Activated CD4-positive, alpha-beta T cell treated with anti-CD3 and anti-CD28 coated beads for 36 hours (primary cell): ENCODE data around the gene ZBTB24. TPM values are rescaled to one million over a fixed set of nuclear protein-coding genes. Genes with fewer than 3 reads are reported as not detected.

Source experiments
- ATAC-seq: fragments of 200-7000 bp; cut with Tn5 transposase; one replicate; pipeline ENCODE4 v1.10.0; 2021; ENCODE audit warnings: mild to moderate bottlenecking, moderate library complexity
- CTCF ChIA-PET: fragments of 350-600 bp; sonication (Branson Sonifier 250); formaldehyde crosslinking; loops from one replicate; lab custom pipeline; 2021; ENCODE audit warnings: antibody characterized with exemption; lab: Charles Lee
- POLR2A ChIA-PET: fragments of 350-600 bp; sonication (Branson Sonifier 250); formaldehyde crosslinking; loops from one replicate; lab custom pipeline; 2021; ENCODE audit warnings: antibody characterized with exemption, inconsistent platforms; lab: Charles Lee
- DNase-seq: peaks from one replicate; pipeline ENCODE4 v3.0.0-alpha.2; 2020
- H3K27ac Mint-ChIP-seq: one replicate; pipeline ENCODE4 v1.8.0; 2021; ENCODE audit warnings: mixed read lengths
- H3K27me3 Mint-ChIP-seq: one replicate; pipeline ENCODE4 v1.8.0; 2021; ENCODE audit warnings: mixed read lengths
- H3K36me3 Mint-ChIP-seq: one replicate; pipeline ENCODE4 v1.8.0; 2021; ENCODE audit warnings: low read depth, mixed read lengths
- H3K4me1 Mint-ChIP-seq: one replicate; pipeline ENCODE4 v1.8.0; 2021; ENCODE audit warnings: mixed read lengths
- H3K4me3 Mint-ChIP-seq: one replicate; pipeline ENCODE4 v1.8.0; 2021; ENCODE audit warnings: mild to moderate bottlenecking, moderate library complexity, mixed read lengths
- H3K9me3 Mint-ChIP-seq: one replicate; pipeline ENCODE4 v1.8.0; 2021; ENCODE audit warnings: low read depth, mixed read lengths
- intact Hi-C, 2 experiments: fragments of 100-400 bp; cut with DNase I in 1 of 2; cut with micrococcal nuclease in 1 of 2; formaldehyde crosslinking; loops; one replicate each; pipeline versions ENCODE4 v1.14.2 to v1.15.1; 2022 to 2024; cut with DNase I, micrococcal nuclease
- total RNA-seq, 2 experiments: library from RNA; stranded (reverse); gene quantifications; one replicate each; pipeline ENCODE4 v1.2.3, GENCODE V29; 2021

The ZBTB24 gene
- total RNA-seq, 2 experiments from 2014 or later: 12.0 to 14.7 TPM

GRCh38 chr6:109442393-109442924 is 40.6 kb downstream of the ZBTB24 start:
- Mint-ChIP-seq H3K27ac (no peak overlapping the region), H3K9me3 (no peaks in the 10 kb centered on the region), H3K4me3 (peak overlapping the region; percentile 89), H3K4me1 (peaks cover 18% of the 10 kb centered on the region), H3K27me3 (no peaks in the 10 kb centered on the region), H3K36me3 (peaks cover 20% of the 10 kb centered on the region)
- DNase-seq (no peak), ATAC-seq (no peak)
- ChIA-PET CTCF (interaction anchor here (0.7 to 3.2 kb wide), 7 partner anchors 8 to 165 kb away, joined by 3 to 25 read pairs (median 3); partner anchors contain the start of genes CD164 and MICAL1), POLR2A (interaction anchor here (1.2 kb wide), 1 partner anchor 15 kb away, joined by 4 read pairs; no protein-coding TSS in a partner anchor)
- intact Hi-C loops: loop anchor here (5.0 kb wide), 2 partner anchors 250 to 255 kb away; partner anchors contain the start of genes AK9 (in 2 of the 2) and FIG4 (in 2 of the 2)

GRCh38 chr6:109441069-109441816 is 41.8 kb downstream of the ZBTB24 start:
- peak; percentile 66 for DNase-seq

GRCh38 chr6:109440331-109441068 is 42.5 kb downstream of the ZBTB24 start, which contains the start of the genes PPIL6 and SMPD2:
Gene PPIL6, minus strand, starts transcription at chr6:109440628. Its CDS starts 38 bp downstream, at chr6:109440590.
Gene SMPD2, plus strand, starts transcription at chr6:109440724. Its CDS starts 398 bp downstream, at chr6:109441122.
- DNase-seq (peak; percentile 86), ATAC-seq (peak; percentile 85)
- H3K36me3 Mint-ChIP-seq: peaks cover 17% of the 10 kb centered on the region
- ChIA-PET CTCF (interaction anchor here (0.6 to 3.2 kb wide), 11 partner anchors 10 to 253 kb away, joined by 3 to 25 read pairs (median 3); partner anchors contain the start of genes CD164 and MICAL1), POLR2A (interaction anchor here (1.3 to 1.6 kb wide), 5 partner anchors 19 to 346 kb away, joined by 3 to 7 read pairs (median 5); partner anchors contain the start of genes CD164, CEP57L1 and SESN1)
- H3K27me3 Mint-ChIP-seq: no peaks in the 10 kb centered on the region
- peaks cover 18% of the 10 kb centered on the region for H3K4me1 Mint-ChIP-seq
- peak within 1 kb of the TSS; percentile 85 for H3K27ac Mint-ChIP-seq
- peak within 1 kb of the TSS; percentile 89 for H3K4me3 Mint-ChIP-seq
- H3K9me3 Mint-ChIP-seq: no peaks in the 10 kb centered on the region
- intact Hi-C loops: loop anchor here (1.0 to 5.0 kb wide), 10 partner anchors 14 to 882 kb away; partner anchors contain the start of genes AK9 (in 2 of the 2), FIG4 (in 2 of the 2), ZBTB24 (in 2 of the 2) and CD164 (in 1 of the 2)

More at GRCh38 chr6:109441069-109441816, 41.8 kb downstream of the ZBTB24 start:
- Mint-ChIP-seq H3K4me3 (peak overlapping the region; percentile 89), H3K27ac (peak overlapping the region; percentile 85), H3K4me1 (peaks cover 18% of the 10 kb centered on the region), H3K36me3 (peaks cover 20% of the 10 kb centered on the region), H3K9me3 (no peaks in the 10 kb centered on the region), H3K27me3 (no peaks in the 10 kb centered on the region)
- peak; percentile 46 for ATAC-seq
- CTCF ChIA-PET: interaction anchor here (0.6 to 3.2 kb wide), 16 partner anchors 9 to 1590 kb away, joined by 3 to 25 read pairs (median 3); partner anchors contain the start of genes CD164 and MICAL1
- POLR2A ChIA-PET: interaction anchor here (0.6 to 1.6 kb wide), 10 partner anchors 9 to 1374 kb away, joined by 3 to 7 read pairs (median 4); partner anchors contain the start of genes CD164, CDK19, CEP57L1 and SESN1
- intact Hi-C loops: loop anchor here (1.0 to 5.0 kb wide), 3 partner anchors 14 to 254 kb away; partner anchors contain the start of genes AK9 (in 2 of the 2), FIG4 (in 2 of the 2) and MICAL1 (in 1 of the 2)

- POLR2A ChIA-PET: no interaction called here
- H3K4me1 Mint-ChIP-seq: peaks cover 2% of the 10 kb centered on the region
- H3K4me3 Mint-ChIP-seq: no peak overlapping the region
- intact Hi-C loops: no loop called here
- no peak overlapping the region for H3K27ac Mint-ChIP-seq
- H3K27me3 Mint-ChIP-seq: no peaks in the 10 kb centered on the region
- no peak for DNase-seq
- H3K9me3 Mint-ChIP-seq: no peaks in the 10 kb centered on the region
- ATAC-seq: no peak
- CTCF ChIA-PET: interaction anchor here (0.7 kb wide), 1 partner anchor 29 kb away, joined by 4 read pairs; no protein-coding TSS in a partner anchor
- H3K36me3 Mint-ChIP-seq: no peaks in the 10 kb centered on the region
Observed at GRCh38 chr6:109436041-109436440, 47.0 kb downstream of the ZBTB24 start.

GRCh38 chr6:109434456-109434855 is 48.6 kb downstream of the ZBTB24 start:
- Mint-ChIP-seq H3K4me1 (no peaks in the 10 kb centered on the region), H3K4me3 (no peak overlapping the region), H3K27me3 (peaks cover 2% of the 10 kb centered on the region), H3K36me3 (no peaks in the 10 kb centered on the region), H3K9me3 (no peaks in the 10 kb centered on the region), H3K27ac (no peak overlapping the region)
- DNase-seq (no peak), ATAC-seq (no peak)
- POLR2A ChIA-PET: no interaction called here
- intact Hi-C loops: no loop called here
- CTCF ChIA-PET: no interaction called here

GRCh38 chr6:109429496-109429895 is 53.5 kb downstream of the ZBTB24 start:
- ATAC-seq (no peak), DNase-seq (no peak)
- CTCF ChIA-PET: interaction anchor here (0.6 to 1.2 kb wide), 3 partner anchors 11 to 289 kb away, joined by 3 read pairs; partner anchors contain the start of genes PPIL6 and SMPD2
- intact Hi-C loops: no loop called here
- Mint-ChIP-seq H3K27me3 (peaks cover 2% of the 10 kb centered on the region), H3K4me1 (no peaks in the 10 kb centered on the region), H3K4me3 (no peak overlapping the region), H3K36me3 (no peaks in the 10 kb centered on the region), H3K9me3 (no peaks in the 10 kb centered on the region), H3K27ac (no peak overlapping the region)
- POLR2A ChIA-PET: no interaction called here

- ATAC-seq: no peak
- CTCF ChIA-PET: interaction anchor here (0.6 to 1.2 kb wide), 3 partner anchors 46 to 289 kb away, joined by 3 read pairs; no protein-coding TSS in a partner anchor
- DNase-seq: no peak
- peaks cover 2% of the 10 kb centered on the region for H3K27me3 Mint-ChIP-seq
- POLR2A ChIA-PET: interaction anchor here (0.6 kb wide), 1 partner anchor 26 kb away, joined by 6 read pairs; no protein-coding TSS in a partner anchor
- no peaks in the 10 kb centered on the region for H3K9me3 Mint-ChIP-seq
- no peaks in the 10 kb centered on the region for H3K4me1 Mint-ChIP-seq
- intact Hi-C loops: no loop called here
- H3K4me3 Mint-ChIP-seq: no peak overlapping the region
- H3K27ac Mint-ChIP-seq: no peak overlapping the region
- no peaks in the 10 kb centered on the region for H3K36me3 Mint-ChIP-seq
Observed at GRCh38 chr6:109428889-109429477, 54.0 kb downstream of the ZBTB24 start.

- Mint-ChIP-seq H3K9me3 (no peaks in the 10 kb centered on the region), H3K27ac (no peak overlapping the region), H3K36me3 (no peaks in the 10 kb centered on the region), H3K4me3 (no peak overlapping the region), H3K27me3 (no peaks in the 10 kb centered on the region), H3K4me1 (no peaks in the 10 kb centered on the region)
- POLR2A ChIA-PET: interaction anchor here (0.6 kb wide), 1 partner anchor 262 kb away, joined by 3 read pairs; no protein-coding TSS in a partner anchor
- ATAC-seq: no peak
- intact Hi-C loops: no loop called here
- DNase-seq: no peak
- CTCF ChIA-PET: no interaction called here
Observed at GRCh38 chr6:109424946-109425345, 58.1 kb downstream of the ZBTB24 start.

GRCh38 chr6:109421184-109421583 is 61.8 kb downstream of the ZBTB24 start:
- Mint-ChIP-seq H3K36me3 (no peaks in the 10 kb centered on the region), H3K27ac (no peak overlapping the region), H3K27me3 (no peaks in the 10 kb centered on the region), H3K9me3 (no peaks in the 10 kb centered on the region), H3K4me3 (no peak overlapping the region), H3K4me1 (no peaks in the 10 kb centered on the region)
- ATAC-seq (no peak), DNase-seq (no peak)
- CTCF ChIA-PET: interaction anchor here (1.6 kb wide), 1 partner anchor 38 kb away, joined by 5 read pairs; no protein-coding TSS in a partner anchor
- POLR2A ChIA-PET: no interaction called here
- intact Hi-C loops: no loop called here

GRCh38 chr6:109420751-109421150 is 62.3 kb downstream of the ZBTB24 start:
- DNase-seq: no peak
- Mint-ChIP-seq H3K4me3 (no peak overlapping the region), H3K4me1 (no peaks in the 10 kb centered on the region), H3K9me3 (no peaks in the 10 kb centered on the region), H3K27ac (no peak overlapping the region), H3K27me3 (no peaks in the 10 kb centered on the region), H3K36me3 (no peaks in the 10 kb centered on the region)
- POLR2A ChIA-PET: no interaction called here
- intact Hi-C loops: no loop called here
- CTCF ChIA-PET: interaction anchor here (1.0 to 1.6 kb wide), 2 partner anchors 38 to 50 kb away, joined by 3 to 5 read pairs; no protein-coding TSS in a partner anchor
- no peak for ATAC-seq
